IPS-NIHi7 (cell line): Measurements from ENCODE around the gene SYNJ2.
A peak's percentile ranks its signal among the peaks of the same experiment; 100 is the strongest.

Experiments
- DNase-seq: peaks from one replicate; pipeline ENCODE4 v3.0.0; 2012; ENCODE audit warnings: mixed read lengths; ENCODE audit errors: extremely low spot score

Gene SYNJ2

GRCh38 chr6:158027590-158028285, 46.1 kb downstream of the SYNJ2 start:
- no peak for DNase-seq

GRCh38 chr6:158028421-158028820, 46.8 kb downstream of the SYNJ2 start:
- no peak for DNase-seq

DNA sequence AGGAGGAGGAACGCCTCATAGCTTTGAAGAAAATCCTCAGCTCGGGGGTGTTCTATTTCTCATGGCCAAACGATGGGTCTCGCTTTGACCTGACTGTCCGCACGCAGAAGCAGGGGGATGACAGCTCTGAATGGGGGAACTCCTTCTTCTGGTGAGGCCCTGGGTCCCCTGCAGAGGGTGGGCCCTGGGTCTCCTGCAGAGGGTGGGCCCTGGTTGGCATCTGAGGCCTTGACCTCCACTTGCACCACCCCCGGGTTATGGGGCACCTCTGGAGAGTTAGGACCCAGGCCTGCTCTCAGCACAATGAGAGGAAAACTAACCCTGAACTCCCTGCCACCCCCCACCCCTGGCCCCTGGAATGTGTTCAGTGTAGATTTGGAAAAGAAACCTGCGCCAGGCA, 47.2 kb downstream of the SYNJ2 start:
- DNase-seq, result no peak

DNA sequence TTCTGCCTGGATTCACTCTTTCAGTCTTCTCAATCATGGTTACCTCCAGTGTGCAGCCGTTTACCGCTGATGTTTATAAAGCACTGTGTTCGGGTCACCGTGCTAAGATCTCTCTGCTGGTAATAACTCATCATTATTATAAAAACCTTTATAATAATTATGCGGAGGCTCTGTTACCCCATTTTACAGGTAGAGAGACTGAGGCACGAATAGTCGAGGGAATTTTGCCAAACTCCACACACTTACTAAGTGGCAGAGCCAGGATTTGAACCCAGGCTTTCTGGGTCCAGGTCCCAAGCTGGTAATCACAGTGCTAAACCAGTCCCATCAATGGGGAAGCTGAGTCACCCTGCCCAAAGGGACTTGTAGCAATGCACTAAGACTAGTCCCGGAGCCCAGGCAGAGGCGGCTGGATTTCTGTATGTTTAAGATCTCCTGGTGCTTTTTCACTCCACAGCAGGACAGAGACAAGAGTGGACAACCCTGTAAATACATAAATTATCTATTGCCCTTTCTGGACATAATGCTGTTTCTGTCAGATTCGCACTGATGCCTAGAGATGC, 48.1 kb downstream of the SYNJ2 start:
- DNase-seq, result no peak

DNA sequence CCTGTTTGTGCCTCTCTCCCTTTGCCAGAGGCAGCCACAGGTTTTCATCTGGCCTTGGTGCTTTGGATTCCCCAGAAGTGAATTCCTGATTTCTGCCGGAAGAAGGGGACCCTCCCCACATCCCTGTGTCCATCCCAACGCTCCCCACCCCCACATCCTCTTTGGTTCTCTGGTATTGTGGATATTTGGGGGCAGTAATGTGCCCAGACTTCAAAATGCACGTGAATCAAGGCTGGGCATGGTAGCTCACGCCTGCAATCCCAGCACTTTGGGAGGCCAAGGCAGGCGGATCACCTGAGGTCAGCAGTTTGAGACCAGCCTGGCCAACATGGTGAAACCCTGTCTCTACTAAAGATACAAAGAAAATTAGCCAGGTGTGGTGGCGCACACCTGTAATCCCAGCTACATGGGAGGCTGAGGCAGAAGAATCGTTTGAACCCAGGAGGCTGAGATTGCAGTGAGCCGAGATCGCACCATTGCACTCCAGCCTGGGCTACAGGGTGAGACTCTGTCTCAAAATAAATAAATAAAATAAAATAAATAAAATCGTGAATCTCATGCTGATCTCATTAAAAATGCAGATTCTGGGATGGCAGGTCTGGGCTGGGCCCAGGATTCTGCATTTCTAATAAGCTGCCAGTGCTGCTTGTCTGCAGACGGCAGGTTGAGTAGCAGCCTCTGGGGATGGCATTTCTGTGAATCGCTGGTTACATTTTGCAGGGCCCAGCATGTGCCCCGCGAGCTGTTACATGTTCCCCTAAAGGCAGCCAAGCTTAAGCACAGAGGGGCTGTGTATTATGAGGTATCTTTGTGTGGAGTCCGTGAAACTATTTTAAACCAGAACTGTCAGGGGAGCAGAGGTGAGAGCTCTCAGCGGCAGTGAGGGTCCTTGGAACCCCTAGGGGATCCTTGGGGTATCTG, 49.0 kb downstream of the SYNJ2 start:
- DNase-seq, result no peak

DNA sequence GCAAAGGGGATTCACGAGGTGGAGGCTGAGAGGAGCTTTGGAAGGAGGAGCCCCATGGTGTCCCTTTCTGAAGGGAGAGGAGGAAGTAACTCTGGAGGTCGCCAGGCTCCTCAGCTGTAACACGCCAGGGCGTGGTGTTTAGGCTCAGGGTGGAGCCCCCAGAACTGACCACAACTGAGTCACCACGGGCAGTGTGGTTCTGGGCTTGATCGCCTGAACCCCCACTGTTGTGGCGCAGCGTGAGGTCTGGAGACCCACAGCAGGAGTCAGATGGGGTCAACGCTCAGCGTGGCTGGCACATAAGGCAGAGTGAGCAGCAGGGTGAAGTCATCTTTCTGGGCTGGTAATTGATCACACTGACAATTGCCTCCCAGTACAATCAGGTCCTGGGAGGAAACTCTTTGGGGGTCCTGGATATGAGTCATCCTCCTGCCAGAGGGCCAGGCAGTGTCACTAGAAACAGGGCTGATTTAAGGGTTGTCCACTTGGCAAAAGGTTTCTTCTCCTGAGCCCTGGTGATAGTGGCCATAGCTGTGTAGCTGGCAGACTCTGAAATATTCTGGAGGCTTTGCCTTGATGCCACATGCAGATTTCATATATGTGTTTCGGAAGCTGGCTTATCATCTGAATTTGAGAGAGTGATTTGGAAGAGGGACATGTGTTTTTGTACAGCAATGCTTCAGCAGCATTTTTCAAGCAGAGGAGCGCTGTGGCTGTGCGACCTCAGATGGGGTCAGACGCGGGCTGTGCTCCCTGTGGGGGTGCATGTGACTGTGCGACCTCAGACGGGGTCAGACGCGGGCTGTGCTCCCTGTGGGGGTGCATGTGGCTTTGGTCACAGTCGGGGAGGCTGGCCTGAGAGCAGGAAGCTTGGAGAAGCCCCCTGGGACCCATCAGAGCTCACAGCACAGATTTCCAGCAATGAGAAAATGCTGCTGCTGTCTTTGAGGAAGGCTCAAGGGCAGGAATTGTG, 50.0 kb downstream of the SYNJ2 start:
- peak; percentile 27 for DNase-seq

DNA sequence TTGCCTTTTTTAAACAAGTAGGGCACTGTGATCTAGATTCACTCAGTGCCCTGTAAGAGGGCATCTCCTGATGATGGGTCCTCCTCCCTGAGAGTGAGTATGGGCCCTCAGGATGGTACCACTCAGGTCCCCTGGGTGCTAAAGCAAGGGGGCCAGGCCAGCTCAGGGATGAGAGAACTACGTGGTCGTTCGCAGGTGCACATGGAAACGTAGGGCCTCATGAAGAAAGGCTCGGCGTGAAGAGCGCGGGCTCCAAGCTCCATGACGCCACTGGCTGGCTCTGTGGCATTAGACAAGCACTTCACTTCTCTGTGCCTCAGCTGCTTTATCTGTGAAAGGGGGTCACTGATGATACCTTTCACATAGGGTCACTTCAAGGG, 50.7 kb downstream of the SYNJ2 start:
- no peak for DNase-seq

GRCh38 chr6:158033077-158033750, 51.6 kb downstream of the SYNJ2 start:
- DNase-seq, result no peak

DNA sequence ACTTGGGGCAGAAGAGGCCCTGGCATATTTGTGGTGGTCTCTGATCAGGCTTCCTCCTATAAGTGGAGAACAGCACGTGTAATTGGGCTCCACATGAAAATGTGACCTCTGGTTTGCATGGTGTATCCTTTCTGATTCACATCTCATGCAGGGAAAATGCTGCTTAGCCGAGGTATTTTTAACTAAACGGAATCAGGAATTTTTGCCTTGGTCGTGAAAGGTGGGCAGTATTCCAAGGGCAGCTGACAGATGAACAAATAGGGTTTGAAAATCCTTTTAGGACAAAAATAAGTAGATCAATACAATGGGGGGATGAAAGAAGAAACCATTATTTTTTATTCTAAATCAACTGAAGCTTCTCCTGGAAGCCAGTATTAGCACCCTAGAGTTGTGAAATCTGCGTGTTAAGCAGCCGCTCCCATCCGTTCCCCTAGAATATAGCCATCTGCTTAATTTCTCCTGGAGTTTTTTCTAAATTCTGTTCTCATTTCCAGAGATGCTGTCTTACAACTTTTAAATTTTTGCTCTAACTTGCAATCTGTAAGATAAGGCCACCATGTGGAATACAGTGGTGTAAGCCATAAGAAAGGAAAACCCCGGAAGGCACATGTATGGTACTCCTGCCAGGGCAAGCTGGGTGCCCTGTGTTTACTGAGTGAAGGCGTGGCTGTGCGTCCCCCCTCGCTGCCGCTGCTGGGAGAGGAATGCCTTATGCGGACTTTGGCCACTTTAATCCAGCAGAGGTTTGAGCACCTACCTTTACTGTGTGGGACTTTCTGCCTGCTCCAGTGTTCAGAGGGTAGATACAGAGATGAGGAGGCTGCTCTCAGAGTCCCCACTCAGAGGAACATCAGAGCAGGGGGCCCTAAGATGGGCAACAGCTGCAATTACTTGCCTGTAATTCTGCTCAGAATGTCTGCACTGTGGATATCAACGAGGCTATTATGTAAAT, 52.4 kb downstream of the SYNJ2 start:
- DNase-seq, result no peak

GRCh38 chr6:158036261-158036660, 54.6 kb downstream of the SYNJ2 start:
- no peak for DNase-seq

- no peak for DNase-seq
These were observed 55.4 kb downstream of the SYNJ2 start for GRCh38 chr6:158037021-158037420.

DNA sequence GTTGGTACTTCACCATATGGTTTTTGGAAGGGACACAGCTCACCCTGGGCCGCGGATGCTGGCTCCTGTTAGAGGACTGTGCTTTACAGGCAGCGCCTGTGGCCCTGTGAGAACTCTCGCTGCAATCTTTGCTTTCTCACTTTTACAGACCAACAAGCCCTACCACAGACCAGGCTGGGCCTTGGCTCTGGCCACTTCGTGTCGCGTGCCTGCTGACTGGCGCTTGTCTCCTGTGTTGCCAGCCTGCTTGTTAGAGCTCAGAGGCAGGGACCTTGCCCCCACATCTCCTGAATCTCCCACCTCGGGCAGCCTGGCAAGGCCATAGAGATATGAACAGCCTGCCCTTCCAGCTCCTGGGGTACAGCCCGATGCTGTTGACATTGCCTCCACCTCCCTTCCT, 56.1 kb downstream of the SYNJ2 start:
- no peak for DNase-seq

DNA sequence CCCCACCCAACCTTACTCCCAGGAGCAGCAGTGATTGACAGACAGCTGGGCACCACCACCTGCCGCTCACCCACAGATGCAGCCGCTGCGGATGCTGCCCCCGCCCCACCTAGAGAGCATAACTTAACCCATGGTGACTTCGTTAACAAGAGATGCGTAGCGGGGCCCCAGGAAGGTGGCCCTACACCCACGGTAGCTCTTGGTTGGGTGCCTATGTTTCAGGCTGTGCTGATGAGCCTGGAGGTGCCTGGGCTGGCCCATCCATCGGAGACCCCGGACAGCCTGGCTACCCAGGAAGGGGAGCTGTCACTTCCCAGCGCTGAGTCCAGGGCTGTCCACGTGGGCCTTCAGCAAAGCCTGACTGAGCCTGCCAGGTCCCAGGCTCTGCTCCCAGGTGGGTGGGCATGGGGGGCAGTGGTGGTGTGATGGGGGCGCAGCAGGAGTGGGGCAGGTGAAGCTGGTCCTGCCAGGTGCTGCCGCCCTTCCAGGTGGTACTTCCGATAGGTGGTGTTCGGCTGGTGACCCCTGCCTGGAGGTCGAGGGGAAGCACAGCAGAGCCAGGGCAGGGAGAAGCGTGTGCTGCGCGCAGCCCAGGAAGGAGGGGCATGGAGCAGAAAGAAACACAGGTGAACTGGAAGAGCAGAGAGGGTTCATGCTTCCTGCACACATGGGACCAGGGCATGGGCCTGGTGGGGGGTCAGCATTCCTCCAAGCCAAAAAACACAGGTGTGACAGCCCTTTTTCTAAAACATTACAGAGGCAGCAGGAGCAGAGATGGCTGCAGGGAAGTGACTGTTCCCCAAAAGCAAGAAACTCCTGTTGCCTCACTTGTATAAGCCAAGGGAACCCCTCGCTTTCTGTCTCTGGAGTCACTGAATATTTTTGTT, 56.9 kb downstream of the SYNJ2 start:
- no peak for DNase-seq

DNA sequence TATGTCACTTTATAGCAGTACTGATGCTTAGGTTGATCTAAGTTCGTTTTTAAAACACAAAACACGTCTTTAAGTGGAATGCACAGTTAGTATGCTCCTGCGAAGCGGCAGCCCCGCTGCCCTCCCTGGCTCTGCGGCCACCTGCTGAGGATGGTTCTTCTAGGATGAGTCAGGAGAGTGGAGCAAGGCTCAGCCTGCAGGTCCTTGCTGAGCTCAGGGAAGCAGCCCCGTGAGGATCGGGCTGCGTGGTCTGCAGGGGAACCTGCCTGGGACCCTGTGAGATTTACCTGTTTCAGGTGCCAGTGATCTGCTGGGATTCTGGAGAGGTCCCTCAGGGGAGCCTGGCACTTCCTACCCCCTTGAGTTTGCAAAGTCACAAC, 57.5 kb downstream of the SYNJ2 start:
- peak; percentile 61 for DNase-seq

DNA sequence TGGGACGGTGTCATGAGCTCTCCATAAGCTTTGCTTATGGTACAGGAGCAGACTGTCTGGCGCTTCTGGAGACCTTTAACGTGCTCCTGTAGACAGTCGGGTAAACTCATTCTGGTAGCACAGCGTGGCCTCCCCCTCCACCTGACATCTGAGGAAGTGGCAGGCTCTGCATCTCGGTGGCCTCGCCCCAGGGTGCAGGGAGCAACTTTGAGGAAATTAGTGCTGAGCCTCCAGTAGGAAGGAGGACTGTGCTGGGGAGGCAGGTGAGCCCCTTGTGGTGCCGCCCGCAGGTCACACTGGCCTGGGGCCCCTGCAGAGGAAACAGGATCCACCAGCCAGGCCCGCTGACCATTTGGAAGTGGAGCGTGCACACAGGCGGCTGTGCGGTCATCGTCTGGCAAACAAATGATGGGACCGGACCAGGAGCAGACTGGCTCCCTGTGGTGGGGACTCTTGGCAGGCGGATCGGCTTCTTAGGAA, 57.9 kb downstream of the SYNJ2 start:
- DNase-seq, result no peak

DNA sequence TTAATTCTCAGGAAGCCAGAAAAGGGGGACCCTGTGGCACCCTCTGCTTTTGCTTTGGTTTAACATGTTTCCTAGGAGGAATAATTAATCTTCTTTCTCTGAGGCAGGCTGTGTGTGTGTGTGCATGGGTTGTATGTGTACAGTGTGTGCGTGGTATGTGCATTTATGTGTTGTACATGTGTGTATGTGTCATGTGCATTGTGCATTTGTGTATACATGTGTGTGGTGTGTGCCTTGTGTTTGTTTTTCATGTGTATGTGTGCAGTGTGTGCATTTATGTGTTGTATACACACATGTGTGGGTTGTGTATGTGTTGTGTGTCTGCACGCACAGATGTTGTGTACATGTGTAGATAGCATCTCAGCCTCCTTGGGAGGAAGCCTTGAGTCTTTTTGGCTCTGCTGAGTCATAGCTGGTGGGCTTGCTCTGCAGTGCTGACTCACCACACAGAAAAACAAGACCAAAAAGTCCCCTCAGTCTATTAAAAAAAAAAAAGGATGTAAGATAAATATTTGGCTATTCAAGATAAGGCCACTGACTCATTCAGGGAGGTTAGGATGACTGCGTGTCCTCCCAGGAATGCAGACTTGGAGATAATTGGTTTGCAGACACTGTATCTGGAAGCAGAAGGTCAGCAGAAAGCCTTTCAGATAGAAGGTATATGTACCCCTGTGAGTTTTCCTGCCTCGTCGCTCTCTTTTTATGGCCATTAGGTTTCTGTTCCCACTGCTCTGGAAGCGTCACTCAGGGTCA, 58.6 kb downstream of the SYNJ2 start:
- no peak for DNase-seq

DNA sequence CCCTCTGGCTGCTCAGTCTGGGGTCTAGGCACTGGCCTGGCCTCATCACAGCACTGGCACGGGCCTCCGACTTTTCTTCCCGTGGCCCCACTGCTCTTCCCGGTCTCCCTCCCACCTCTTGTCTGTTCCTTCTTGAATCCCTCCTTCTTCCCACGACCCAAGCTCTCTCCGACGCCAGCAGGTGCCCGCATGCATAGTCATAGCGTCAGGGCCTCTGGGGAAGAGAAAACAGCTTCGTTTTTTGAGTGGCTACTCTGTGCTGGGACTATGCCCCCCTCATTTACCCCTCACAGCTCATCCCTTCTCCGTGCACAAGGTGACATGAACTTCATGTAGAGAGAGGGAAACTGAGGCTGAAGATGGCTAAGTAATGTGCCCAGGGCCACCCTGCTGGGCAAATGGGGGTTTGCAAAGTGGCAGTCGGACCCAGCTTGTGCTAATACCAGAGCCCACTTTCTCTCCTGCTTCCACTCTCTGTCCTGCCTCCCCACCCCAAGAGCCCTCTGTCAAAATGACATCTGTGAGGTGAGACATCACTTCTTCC, 59.2 kb downstream of the SYNJ2 start:
- no peak for DNase-seq

GRCh38 chr6:158041370-158041769, 59.7 kb downstream of the SYNJ2 start:
- no peak for DNase-seq
